Esophagus squamous epithelium (tissue), 5 donors: ENCODE data around the gene EBF4. TPM values are rescaled to one million over a fixed set of nuclear protein-coding genes. Genes with fewer than 3 reads are reported as not detected.

ENCODE experiments used
- DNase-seq: peaks from one replicate; lab custom pipeline; 2025; lab: John Stamatoyannopoulos, UW
- H3K27ac ChIP-seq, 4 donors: fragments of 200-600 bp; sonication (generic); one replicate each; pipeline ENCODE4 v1.5.1; 2016 to 2019; ENCODE audit warnings: mild to moderate bottlenecking in 1 of 4
- H3K27me3 ChIP-seq, 4 donors: fragments of 200-600 bp; sonication (generic); 1 replicate in 3 of 4; 2 replicates in 1 of 4; pipeline versions ENCODE4 v1.5.1 to v1.6.0; 2017 to 2021; ENCODE audit warnings: antibody characterized with exemption in 1 of 4
- H3K36me3 ChIP-seq, 3 donors: fragments of 200-600 bp; sonication (generic); one replicate each; pipeline ENCODE4 v1.5.1; 2016 to 2019
- H3K4me1 ChIP-seq, 3 donors: fragments of 200-600 bp; sonication (generic); one replicate each; pipeline ENCODE4 v1.5.1; 2017 to 2019
- H3K4me3 ChIP-seq, 4 donors: fragments of 200-600 bp; sonication (generic); 1 replicate in 3 of 4; 2 replicates in 1 of 4; pipeline ENCODE4 v1.5.1; 2016 to 2019; ENCODE audit warnings: mild to moderate bottlenecking in 2 of 4, moderate library complexity in 1 of 4
- H3K9me3 ChIP-seq, 3 donors: fragments of 200-600 bp; sonication (generic); one replicate each; pipeline ENCODE4 v1.5.1; 2016 to 2019
- POLR2A ChIP-seq, 4 donors: fragments of 450-650 bp; IDR thresholded peaks; one replicate each; pipeline ENCODE4 v1.6.1; 2017; ENCODE audit warnings: antibody characterized with exemption in 4 of 4, mild to moderate bottlenecking in 4 of 4, moderate library complexity in 3 of 4
- WGBS, 2 donors: methylation state at CpG; one replicate each; pipeline ENCODE4 v1.1.5; 2018; 5-methylcytosine and 5-hydroxymethylcytosine counted together
- intact Hi-C: fragments of 100-400 bp; cut with DNase I; formaldehyde crosslinking; loops from one replicate; pipeline ENCODE4 v1.15.0; 2022
- total RNA-seq, 4 donors: library from RNA; depleted of rRNA; stranded (reverse); fragments of >200 nt; gene quantifications; one replicate each; pipeline ENCODE4 v1.1.0, GENCODE V29; 2016
- TF ChIP-seq, protein P1 (sequence below), 6 experiments: fragments of 450-650 bp in 4 of 6; fragments of 200-600 bp in 2 of 6; sonication (generic) in 2 of 6; IDR thresholded peaks; one replicate each; pipeline ENCODE4 v1.5.1; 2016 to 2019; ENCODE audit warnings: antibody characterized with exemption in 6 of 6, mild to moderate bottlenecking in 4 of 6, moderate library complexity in 4 of 6
- donor health status: DM: yes; HTN: yes; CAD: no.

EBF4 gene
- total RNA-seq, 4 donors from 2014 or later = 3.2 to 10.4 (median 7.2) TPM

DNA sequence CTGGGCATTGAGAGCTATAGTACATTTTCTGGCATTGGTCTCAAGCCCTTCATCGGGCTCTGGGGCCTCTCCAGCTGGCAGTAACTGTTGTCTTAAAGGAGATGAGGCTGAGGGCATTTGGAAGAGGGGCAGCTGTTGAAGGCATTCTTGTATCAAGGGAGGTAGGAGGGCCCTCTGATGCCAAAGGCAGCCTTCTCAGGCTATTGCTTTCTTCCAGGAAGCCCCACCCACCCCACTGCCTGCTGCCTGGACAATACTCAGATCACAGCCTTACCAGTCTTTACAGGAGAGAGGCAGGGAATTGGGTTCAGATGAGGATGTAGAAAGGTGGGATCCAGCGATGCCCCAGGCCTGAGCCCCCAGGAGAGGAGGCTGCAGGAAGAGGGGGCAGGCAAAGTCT is 61.8 kb downstream of the EBF4 start:
- Histone ChIP-seq H3K4me3 (no peak overlapping the region), H3K4me1 (peaks cover 20 to 43% (median 20%) of the 10 kb centered on the region in 3 donors), H3K27ac (no peak overlapping the region), H3K27me3 (peaks cover 0 to 87% (median 3%) of the 10 kb centered on the region in 4 donors), H3K36me3 (no peaks in the 10 kb centered on the region), H3K9me3 (no peaks in the 10 kb centered on the region)
- no peak for TF ChIP-seq POLR2A (IDR thresholded peaks at IDR 0.05)
- TF ChIP-seq, protein P1, sequence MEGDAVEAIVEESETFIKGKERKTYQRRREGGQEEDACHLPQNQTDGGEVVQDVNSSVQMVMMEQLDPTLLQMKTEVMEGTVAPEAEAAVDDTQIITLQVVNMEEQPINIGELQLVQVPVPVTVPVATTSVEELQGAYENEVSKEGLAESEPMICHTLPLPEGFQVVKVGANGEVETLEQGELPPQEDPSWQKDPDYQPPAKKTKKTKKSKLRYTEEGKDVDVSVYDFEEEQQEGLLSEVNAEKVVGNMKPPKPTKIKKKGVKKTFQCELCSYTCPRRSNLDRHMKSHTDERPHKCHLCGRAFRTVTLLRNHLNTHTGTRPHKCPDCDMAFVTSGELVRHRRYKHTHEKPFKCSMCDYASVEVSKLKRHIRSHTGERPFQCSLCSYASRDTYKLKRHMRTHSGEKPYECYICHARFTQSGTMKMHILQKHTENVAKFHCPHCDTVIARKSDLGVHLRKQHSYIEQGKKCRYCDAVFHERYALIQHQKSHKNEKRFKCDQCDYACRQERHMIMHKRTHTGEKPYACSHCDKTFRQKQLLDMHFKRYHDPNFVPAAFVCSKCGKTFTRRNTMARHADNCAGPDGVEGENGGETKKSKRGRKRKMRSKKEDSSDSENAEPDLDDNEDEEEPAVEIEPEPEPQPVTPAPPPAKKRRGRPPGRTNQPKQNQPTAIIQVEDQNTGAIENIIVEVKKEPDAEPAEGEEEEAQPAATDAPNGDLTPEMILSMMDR (IDR thresholded peaks at IDR 0.05) = no peak
- DNase-seq = no peak
- WGBS, 2 donors = 47 to 65% methylated on average over 2 of the region's 2 CpGs
- intact Hi-C loops = no loop called here

DNA sequence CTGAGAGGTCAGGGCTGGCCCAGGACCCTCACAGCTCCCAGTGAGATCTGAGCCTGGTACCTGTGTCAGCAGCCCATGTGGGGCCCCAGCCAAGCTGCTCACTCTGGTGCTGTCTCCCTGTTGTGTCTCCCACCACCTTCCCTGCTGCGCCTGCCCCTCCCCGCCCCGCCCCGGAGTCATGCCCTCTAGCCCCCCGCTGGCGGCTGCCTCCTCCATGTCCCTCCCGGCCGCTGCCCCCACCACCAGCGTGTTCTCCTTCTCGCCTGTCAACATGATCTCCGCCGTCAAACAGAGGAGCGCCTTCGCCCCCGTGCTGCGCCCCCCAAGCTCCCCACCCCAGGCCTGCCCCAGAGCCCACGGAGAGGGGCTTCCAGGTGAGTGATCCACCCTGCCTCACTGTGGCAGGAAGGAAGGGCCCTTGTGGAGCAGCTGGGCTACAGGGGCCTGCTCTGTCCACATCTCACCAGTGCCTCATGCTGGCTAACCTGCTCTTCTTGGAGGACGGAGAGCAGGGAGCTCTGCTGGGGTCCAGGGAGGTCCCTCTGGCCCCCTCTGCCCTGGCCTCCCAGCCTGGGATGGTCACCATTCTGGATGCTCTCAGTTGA is 63.0 kb downstream of the EBF4 start:
- no peak for TF ChIP-seq POLR2A (IDR thresholded peaks at IDR 0.05)
- TF ChIP-seq, protein P1 (IDR thresholded peaks at IDR 0.05) = no peak
- Histone ChIP-seq H3K27ac (no peak overlapping the region), H3K4me1 (peaks cover 17 to 38% (median 20%) of the 10 kb centered on the region in 3 donors), H3K9me3 (no peaks in the 10 kb centered on the region), H3K4me3 (no peak overlapping the region), H3K36me3 (no peaks in the 10 kb centered on the region), H3K27me3 (peaks cover 0 to 87% (median 3%) of the 10 kb centered on the region in 4 donors)
- 47% methylated on average over 7 of the region's 18 CpGs; no CpG with 5 or more reads in 1 of the 2 donors for WGBS, 2 donors
- intact Hi-C loops = no loop called here
- no peak for DNase-seq

DNA sequence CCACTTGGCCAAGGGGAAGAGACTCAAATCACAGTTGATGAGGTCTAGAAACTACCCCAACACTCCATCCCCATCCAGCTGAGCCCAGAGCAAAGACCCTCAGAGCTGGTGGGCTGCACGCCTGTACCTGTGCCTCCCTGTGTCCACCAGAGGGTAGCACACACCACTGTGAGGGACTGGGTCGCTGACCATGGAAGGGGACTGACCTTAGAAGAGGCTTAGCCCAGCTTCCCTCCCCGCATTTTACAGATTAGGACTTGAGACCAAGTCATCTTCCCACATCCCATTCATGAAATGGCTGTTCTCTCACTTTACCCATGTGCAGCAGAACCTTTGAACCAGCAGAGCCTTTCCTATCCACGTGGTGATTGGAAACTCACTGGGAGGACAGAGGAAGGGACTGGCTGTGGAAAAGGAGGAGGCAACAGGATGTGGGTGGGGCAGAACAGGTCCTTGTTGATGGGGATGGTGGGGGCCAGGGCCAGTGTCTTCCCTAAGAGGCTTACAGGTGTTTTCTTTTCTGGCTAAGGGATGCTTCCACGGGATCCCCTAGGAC is 63.6 kb downstream of the EBF4 start:
- peaks cover 16 to 32% (median 16%) of the 10 kb centered on the region in 3 donors for H3K4me1 ChIP-seq
- no peak for DNase-seq
- TF ChIP-seq POLR2A (IDR thresholded peaks at IDR 0.05) = no peak
- TF ChIP-seq, protein P1 (IDR thresholded peaks at IDR 0.05) = peak in 4 of 6 experiments; percentile 23 to 49 (median 32)
- H3K27ac ChIP-seq = no peak overlapping the region
- peaks cover 0 to 90% (median 3%) of the 10 kb centered on the region in 4 donors for H3K27me3 ChIP-seq
- H3K9me3 ChIP-seq = no peaks in the 10 kb centered on the region
- no peak overlapping the region for H3K4me3 ChIP-seq
- H3K36me3 ChIP-seq = no peaks in the 10 kb centered on the region
- 64% methylated on average over 3 to 4 of the region's 5 CpGs for WGBS, 2 donors
- intact Hi-C loops = no loop called here

DNA sequence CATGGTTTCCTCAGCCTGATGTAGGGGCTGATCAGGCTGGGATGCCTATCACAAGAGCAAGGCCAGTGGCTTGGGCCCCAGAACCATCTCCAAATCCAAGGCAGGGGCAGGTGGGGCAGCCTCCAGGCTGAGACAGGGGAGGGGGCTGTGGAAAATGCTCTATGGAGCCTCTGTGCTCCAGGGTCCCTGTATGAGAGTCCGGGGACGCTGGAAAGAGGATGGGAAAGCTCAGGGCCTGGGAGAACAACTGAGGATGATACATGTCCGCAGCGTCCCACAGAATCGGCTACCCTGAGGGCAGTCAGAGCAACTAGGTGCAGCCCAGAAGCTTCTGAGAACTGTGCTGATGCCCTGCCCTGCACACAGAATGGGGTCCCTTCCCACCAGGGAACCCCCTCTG is 64.4 kb downstream of the EBF4 start:
- WGBS, 2 donors = 97% methylated on average over 5 of the region's 5 CpGs; no CpG with 5 or more reads in 1 of the 2 donors
- Histone ChIP-seq H3K27ac (no peak overlapping the region), H3K36me3 (no peaks in the 10 kb centered on the region), H3K9me3 (no peaks in the 10 kb centered on the region), H3K4me1 (peaks cover 11 to 23% (median 12%) of the 10 kb centered on the region in 3 donors), H3K27me3 (peaks cover 0 to 89% (median 3%) of the 10 kb centered on the region in 4 donors), H3K4me3 (no peak overlapping the region)
- no peak for DNase-seq
- intact Hi-C loops = no loop called here
- no peak for TF ChIP-seq POLR2A (IDR thresholded peaks at IDR 0.05)
- TF ChIP-seq, protein P1 (IDR thresholded peaks at IDR 0.05) = no peak

DNA sequence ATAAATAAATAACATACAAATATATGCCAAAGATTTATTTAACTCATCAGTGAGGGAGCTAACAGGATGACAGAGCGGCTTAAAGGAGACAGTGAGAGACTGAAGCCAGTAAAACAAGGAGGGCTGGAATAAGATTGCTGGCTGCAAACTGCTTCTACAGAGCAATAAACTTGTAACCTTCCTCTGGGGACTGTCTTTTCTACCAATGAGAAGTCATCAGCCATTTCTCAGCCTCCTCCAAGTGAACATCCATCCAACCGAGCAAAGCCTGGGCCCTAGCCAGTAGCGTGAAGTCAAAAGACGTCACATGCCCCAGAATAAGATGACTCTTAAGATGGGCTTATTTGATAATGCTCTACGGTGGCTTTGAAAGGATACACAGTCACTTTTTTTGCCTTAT is 65.4 kb downstream of the EBF4 start:
- H3K36me3 ChIP-seq = no peaks in the 10 kb centered on the region
- whole genome bisulfite sequencing, 2 donors = 75 to 82% methylated on average over 5 of the region's 5 CpGs
- DNase-seq = no peak

More for the DNA sequence above, 65.4 kb downstream of the EBF4 start:
- TF ChIP-seq POLR2A (IDR thresholded peaks at IDR 0.05) = no peak
- TF ChIP-seq, protein P1 (IDR thresholded peaks at IDR 0.05) = no peak
- Histone ChIP-seq H3K27me3 (peaks cover 0 to 89% (median 3%) of the 10 kb centered on the region in 4 donors), H3K9me3 (no peaks in the 10 kb centered on the region), H3K27ac (no peak overlapping the region), H3K4me3 (no peak overlapping the region), H3K4me1 (peaks cover 1 to 13% (median 5%) of the 10 kb centered on the region in 3 donors)
- intact Hi-C loops = no loop called here
